ENCODE measurements around the gene CSPG5.

GRCh38 chr3:47603332-47603731 is 24.7 kb upstream of the CSPG5 start:
- no peak for TF ChIP-seq CTCF (IDR thresholded peaks at IDR 0.05)
- TF ChIP-seq POLR2A (IDR thresholded peaks at IDR 0.05) = no peak
